Activated T-cell treated with anti-CD3 and anti-CD28 coated beads, Interleukin-2, amount 50 U/mL, for 24 hours (primary cell): ENCODE measurements around the gene IL32.

Experiments
- DNase-seq: peaks from one replicate; pipeline ENCODE4 v3.0.0-alpha.2; 2020
- H3K27ac Mint-ChIP-seq: 2 replicates; pipeline ENCODE4 v1.8.0; 2020; ENCODE audit warnings: mild to moderate bottlenecking, mixed read lengths
- H3K27me3 Mint-ChIP-seq: 2 replicates; pipeline ENCODE4 v1.8.0; 2020; ENCODE audit warnings: mixed read lengths
- H3K36me3 Mint-ChIP-seq: 2 replicates; pipeline ENCODE4 v1.8.0; 2020; ENCODE audit warnings: low read depth, mixed read lengths
- H3K4me1 Mint-ChIP-seq: 2 replicates; pipeline ENCODE4 v1.8.0; 2020; ENCODE audit warnings: low read depth, mixed read lengths
- H3K4me3 Mint-ChIP-seq: 2 replicates; pipeline ENCODE4 v1.8.0; 2020; ENCODE audit warnings: mild to moderate bottlenecking, moderate library complexity, mixed read lengths
- H3K9me3 Mint-ChIP-seq: 2 replicates; pipeline ENCODE4 v1.8.0; 2020; ENCODE audit warnings: mixed read lengths

IL32 gene

GRCh38 chr16:3115561-3115960 lies 50.1 kb downstream of the IL32 start:
- H3K27ac Mint-ChIP-seq: no peak overlapping the region
- no peaks in the 10 kb centered on the region for H3K36me3 Mint-ChIP-seq
- H3K27me3 Mint-ChIP-seq: peaks cover 6% of the 10 kb centered on the region
- no peaks in the 10 kb centered on the region for H3K4me1 Mint-ChIP-seq
- DNase-seq: no peak
- H3K4me3 Mint-ChIP-seq: no peak overlapping the region
- no peaks in the 10 kb centered on the region for H3K9me3 Mint-ChIP-seq

- H3K36me3 Mint-ChIP-seq: no peaks in the 10 kb centered on the region
Observed at GRCh38 chr16:3118204-3118790, 52.9 kb downstream of the IL32 start.

GRCh38 chr16:3118846-3119245 lies 53.4 kb downstream of the IL32 start:
- no peaks in the 10 kb centered on the region for H3K36me3 Mint-ChIP-seq
- no peak for DNase-seq
- no peak overlapping the region for H3K27ac Mint-ChIP-seq
- H3K9me3 Mint-ChIP-seq: no peaks in the 10 kb centered on the region
- peaks cover 12% of the 10 kb centered on the region for H3K4me1 Mint-ChIP-seq
- no peaks in the 10 kb centered on the region for H3K27me3 Mint-ChIP-seq
- no peak overlapping the region for H3K4me3 Mint-ChIP-seq

More at GRCh38 chr16:3118204-3118790, 52.9 kb downstream of the IL32 start:
- DNase-seq: no peak
- no peak overlapping the region for H3K27ac Mint-ChIP-seq
- H3K4me1 Mint-ChIP-seq: peaks cover 6% of the 10 kb centered on the region
- H3K27me3 Mint-ChIP-seq: no peaks in the 10 kb centered on the region
- H3K9me3 Mint-ChIP-seq: no peaks in the 10 kb centered on the region
- H3K4me3 Mint-ChIP-seq: no peak overlapping the region
